ENCODE data around the gene SKAP1.

SKAP1 gene

DNA sequence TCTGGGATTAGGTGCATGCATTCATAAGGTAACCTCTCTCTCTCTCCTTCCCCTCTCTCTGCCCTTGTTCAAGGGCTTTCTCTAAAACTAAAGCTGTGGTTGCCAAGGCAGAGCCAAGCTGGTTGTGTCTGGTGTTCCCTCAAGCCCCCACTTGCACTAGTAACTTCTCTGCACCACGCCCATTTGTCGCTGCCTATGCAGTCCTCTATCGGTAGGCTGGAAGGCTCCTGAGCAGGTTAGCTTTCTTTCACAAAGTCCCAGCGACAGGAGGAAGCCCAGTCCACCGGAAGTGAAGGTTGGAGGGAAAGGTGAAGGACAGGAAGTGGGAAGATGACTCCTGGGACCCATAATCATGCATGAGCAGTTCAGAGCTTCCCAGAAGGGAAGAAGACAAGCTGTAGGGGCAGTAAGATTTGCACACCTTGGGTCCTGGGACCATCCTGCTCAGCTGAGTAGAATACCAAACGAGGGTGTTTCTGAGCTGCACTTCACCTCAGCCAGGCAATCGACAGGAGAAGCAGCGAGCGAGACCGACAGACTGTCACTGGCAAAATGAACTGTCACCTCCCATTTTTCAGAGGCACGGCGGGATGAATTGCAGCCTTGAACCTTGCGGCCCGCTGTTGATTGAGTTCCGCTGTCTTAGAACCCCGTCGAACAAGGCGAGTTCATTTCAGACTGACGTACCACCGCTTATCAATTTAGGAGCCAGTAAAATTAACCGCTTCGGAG lies 14.7 kb upstream of the SKAP1 start:
- TF ChIP-seq, protein P1, sequence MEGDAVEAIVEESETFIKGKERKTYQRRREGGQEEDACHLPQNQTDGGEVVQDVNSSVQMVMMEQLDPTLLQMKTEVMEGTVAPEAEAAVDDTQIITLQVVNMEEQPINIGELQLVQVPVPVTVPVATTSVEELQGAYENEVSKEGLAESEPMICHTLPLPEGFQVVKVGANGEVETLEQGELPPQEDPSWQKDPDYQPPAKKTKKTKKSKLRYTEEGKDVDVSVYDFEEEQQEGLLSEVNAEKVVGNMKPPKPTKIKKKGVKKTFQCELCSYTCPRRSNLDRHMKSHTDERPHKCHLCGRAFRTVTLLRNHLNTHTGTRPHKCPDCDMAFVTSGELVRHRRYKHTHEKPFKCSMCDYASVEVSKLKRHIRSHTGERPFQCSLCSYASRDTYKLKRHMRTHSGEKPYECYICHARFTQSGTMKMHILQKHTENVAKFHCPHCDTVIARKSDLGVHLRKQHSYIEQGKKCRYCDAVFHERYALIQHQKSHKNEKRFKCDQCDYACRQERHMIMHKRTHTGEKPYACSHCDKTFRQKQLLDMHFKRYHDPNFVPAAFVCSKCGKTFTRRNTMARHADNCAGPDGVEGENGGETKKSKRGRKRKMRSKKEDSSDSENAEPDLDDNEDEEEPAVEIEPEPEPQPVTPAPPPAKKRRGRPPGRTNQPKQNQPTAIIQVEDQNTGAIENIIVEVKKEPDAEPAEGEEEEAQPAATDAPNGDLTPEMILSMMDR (conservative IDR thresholded peaks at IDR 0.05): no peak
- no peak overlapping the region for H3K27ac ChIP-seq

DNA sequence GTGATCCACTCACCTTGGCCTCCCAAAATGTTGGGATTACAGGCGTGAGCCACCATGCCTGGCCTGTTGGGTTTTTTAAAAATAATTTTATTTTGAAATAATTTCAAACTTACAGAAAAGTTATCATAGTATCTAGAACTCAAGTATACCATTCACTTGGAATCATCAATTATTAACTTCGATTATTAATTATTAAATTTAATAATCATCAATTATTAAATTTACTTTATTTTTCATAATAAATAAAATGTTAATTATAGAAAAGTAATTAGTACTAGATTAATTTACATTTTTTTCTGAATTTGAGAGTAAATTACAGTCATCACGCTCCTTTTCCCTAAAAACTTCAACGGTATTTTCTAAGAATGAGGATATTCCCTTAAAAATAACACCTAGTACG lies 13.7 kb upstream of the SKAP1 start:
- TF ChIP-seq, protein P1 (conservative IDR thresholded peaks at IDR 0.05): no peak
- no peak overlapping the region for H3K27ac ChIP-seq

DNA sequence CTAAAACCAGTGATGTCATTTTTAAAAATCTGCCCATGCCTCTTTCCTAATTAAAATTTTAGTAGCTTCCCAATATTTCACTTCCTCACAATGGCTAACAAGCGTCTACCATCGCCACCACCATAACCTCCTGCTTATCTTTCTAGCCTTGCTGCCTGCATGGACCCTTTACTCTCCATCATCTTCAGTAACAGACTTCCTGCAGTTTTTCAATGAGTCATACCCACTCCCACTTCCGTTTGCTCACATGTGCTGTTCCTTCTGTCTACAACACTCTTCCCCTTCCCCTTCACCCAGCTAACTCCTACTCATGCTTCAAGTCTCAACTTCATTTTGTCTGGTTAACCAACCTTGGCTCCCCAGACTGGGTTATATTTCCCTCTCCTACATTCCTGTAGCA lies 12.8 kb upstream of the SKAP1 start:
- no peak overlapping the region for H3K27ac ChIP-seq
- TF ChIP-seq, protein P1 (conservative IDR thresholded peaks at IDR 0.05): no peak

DNA sequence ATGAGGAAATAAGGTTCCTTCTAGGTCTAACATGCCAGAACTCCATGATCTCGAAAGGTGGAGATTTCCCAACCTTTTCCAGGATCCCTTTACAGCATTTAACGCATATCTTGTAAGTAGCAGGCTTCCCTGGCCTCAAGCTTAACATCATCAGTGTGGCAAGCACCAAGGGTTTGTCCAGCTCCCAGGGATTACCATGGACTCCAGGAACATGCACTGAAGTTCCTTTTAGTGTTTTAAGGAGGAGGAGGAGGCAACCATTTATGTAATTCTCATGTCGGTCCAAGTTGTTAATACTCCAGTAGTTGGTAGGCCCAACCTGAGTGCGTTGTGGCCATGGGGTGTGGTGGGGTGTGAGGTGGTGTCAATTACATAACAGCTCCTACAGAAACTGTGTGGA lies 11.8 kb upstream of the SKAP1 start:
- H3K27ac ChIP-seq: no peak overlapping the region
- TF ChIP-seq, protein P1 (conservative IDR thresholded peaks at IDR 0.05): no peak

DNA sequence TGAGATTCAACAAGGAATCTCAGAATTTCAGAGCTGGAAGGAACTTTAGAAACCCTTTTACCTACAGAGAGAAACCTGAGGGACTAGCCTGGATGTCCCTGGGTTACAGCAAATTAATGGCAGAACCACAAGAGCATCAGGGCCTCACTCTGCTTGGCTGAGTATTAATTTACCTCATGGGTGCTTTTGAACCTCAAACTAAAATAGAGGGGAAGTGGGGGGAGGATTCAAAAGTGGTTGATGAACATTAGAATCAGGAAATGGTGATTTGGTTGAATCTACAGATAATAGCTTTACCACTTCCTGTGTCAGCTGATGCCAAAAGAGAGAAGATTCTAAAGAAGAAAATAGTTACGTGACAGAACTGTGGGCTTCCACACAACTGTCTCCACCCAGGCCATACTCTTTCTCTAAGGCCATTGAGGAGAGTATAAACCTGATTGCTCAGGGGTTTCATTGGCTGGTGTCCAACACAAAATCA lies 11.3 kb upstream of the SKAP1 start:
- TF ChIP-seq, protein P1 (conservative IDR thresholded peaks at IDR 0.05): no peak
- H3K27ac ChIP-seq: no peak overlapping the region

DNA sequence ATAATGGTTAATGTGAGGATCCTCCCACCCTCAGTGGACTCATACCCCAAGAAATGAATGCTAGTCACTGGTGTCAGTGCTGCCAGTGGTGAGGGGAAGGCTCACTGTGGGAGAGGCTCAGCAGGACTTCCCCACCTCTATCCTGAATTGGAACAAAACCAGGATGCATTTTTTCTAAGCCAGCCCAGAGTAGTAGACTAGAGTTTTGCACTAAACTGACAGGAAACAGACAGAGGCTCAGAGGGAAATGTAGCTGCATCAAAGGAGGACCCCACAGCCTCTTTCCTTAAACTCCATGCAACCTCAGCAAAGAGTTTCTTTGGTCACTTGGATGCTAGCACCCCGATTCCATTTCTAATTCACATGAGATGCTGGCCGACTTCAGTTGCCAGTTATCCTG lies 10.7 kb upstream of the SKAP1 start:
- TF ChIP-seq, protein P1 (conservative IDR thresholded peaks at IDR 0.05): no peak
- H3K27ac ChIP-seq: no peak overlapping the region

DNA sequence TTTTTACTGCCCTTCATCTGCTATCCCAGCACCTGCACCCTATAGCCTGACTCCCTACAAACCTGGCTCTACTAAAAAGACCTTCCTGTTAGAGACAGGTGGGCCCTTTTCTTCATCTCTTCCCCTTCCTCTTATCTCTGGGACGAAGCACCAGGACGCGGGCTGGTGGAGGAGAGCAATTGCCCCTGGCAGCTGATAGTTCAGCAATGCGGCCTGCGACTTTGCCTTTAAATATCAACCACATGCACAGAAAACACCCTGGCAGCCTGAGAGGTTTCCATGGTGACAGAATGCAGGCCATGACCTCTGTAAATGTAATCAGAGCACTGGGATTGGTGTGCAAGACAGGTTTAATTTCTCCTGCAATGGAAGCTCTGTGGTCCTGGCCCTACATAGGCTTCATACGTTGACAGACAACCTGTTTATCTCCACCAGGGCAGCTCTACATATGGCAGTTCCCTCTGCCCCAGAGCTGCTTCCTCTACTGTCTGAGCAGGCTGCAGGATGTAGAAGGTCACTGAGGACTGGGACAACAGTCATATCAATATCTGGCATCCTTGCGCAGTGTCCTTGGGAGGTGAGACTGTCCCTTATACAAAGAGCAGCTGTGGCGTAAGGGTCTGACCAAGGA lies 10.0 kb upstream of the SKAP1 start:
- no peak overlapping the region for H3K27ac ChIP-seq
- TF ChIP-seq, protein P1 (conservative IDR thresholded peaks at IDR 0.05): no peak

Measured in VCaP (cell line).